ENCODE data around the gene RNF13. TPM values are rescaled to one million over a fixed set of nuclear protein-coding genes. Genes with fewer than 3 reads are reported as not detected.
A peak's percentile ranks its signal among the peaks of the same experiment; 100 is the strongest.
"Not testable (repeated sequence)": the region's sequence is repeated elsewhere in the genome, so short reads cannot be mapped to it uniquely, and the experiment has no call there.

The RNF13 gene
- total and polyA plus RNA-seq, 2 donors (not counting 1 experiment from before 2014, with no cell fraction given), result 57.4 to 81.7 TPM

GRCh38 chr3:149831321-149831720 lies 18.3 kb downstream of the RNF13 start:
- no peak for TF ChIP-seq CTCF (conservative IDR thresholded peaks at IDR 0.05 in 1 of 2, IDR thresholded peaks at IDR 0.05 in 1 of 2; ENCODE audit: low read depth in 1 of 2, low read length in 2 of 2)
- TF ChIP-seq EZH2 (IDR thresholded peaks at IDR 0.05; ENCODE audit: low read length, missing control alignments), result no peak
- H3K27ac ChIP-seq (ENCODE audit: insufficient read depth, low read length), result no peak overlapping the region
- H3K9me3 ChIP-seq (ENCODE audit: control insufficient read depth, insufficient read depth, low read depth, low read length), result no peaks in the 10 kb centered on the region
- H4K20me1 ChIP-seq (ENCODE audit: control insufficient read depth, extremely low read depth, insufficient read depth, low read length), result no peaks in the 10 kb centered on the region
- H3K36me3 ChIP-seq (ENCODE audit: control insufficient read depth, insufficient read depth, low read length), result no peaks in the 10 kb centered on the region
- H2AFZ ChIP-seq (ENCODE audit: low read length), result no peak overlapping the region
- H3K27me3 ChIP-seq (ENCODE audit: control insufficient read depth, insufficient read depth, low read length), result no peaks in the 10 kb centered on the region
- H3K4me3 ChIP-seq (replicated peaks in 1 of 4; ENCODE audit: control extremely low read depth in 1 of 4, insufficient read depth in 1 of 4, low read depth in 3 of 4, low read length in 4 of 4), result no peak overlapping the region
- no peak overlapping the region for H3K4me2 ChIP-seq (ENCODE audit: extremely low read depth, insufficient read depth, low read length)
- no peak overlapping the region for H3K9ac ChIP-seq (ENCODE audit: insufficient read depth, low read length)
- no peaks in the 10 kb centered on the region for H3K4me1 ChIP-seq (ENCODE audit: control insufficient read depth, extremely low read depth, insufficient read depth, low read length)
- DNase-seq (ENCODE audit: low read depth in 2 of 2), result no peak
- peaks cover 8% of the 10 kb centered on the region for H3K79me2 ChIP-seq (ENCODE audit: control insufficient read depth, insufficient read depth, low read length)

GRCh38 chr3:149832086-149832485 lies 19.1 kb downstream of the RNF13 start:
- Histone ChIP-seq H3K27ac (ENCODE audit: insufficient read depth, low read length) (no peak overlapping the region), H3K9me3 (ENCODE audit: control insufficient read depth, insufficient read depth, low read depth, low read length) (no peaks in the 10 kb centered on the region), H3K79me2 (ENCODE audit: control insufficient read depth, insufficient read depth, low read length) (peaks cover 8% of the 10 kb centered on the region), H2AFZ (ENCODE audit: low read length) (no peak overlapping the region), H4K20me1 (ENCODE audit: control insufficient read depth, extremely low read depth, insufficient read depth, low read length) (no peaks in the 10 kb centered on the region), H3K9ac (ENCODE audit: insufficient read depth, low read length) (no peak overlapping the region), H3K27me3 (ENCODE audit: control insufficient read depth, insufficient read depth, low read length) (no peaks in the 10 kb centered on the region), H3K4me3 (replicated peaks in 1 of 4; ENCODE audit: control extremely low read depth in 1 of 4, insufficient read depth in 1 of 4, low read depth in 3 of 4, low read length in 4 of 4) (no peak overlapping the region), H3K4me1 (ENCODE audit: control insufficient read depth, extremely low read depth, insufficient read depth, low read length) (no peaks in the 10 kb centered on the region), H3K4me2 (ENCODE audit: extremely low read depth, insufficient read depth, low read length) (no peak overlapping the region), H3K36me3 (ENCODE audit: control insufficient read depth, insufficient read depth, low read length) (no peaks in the 10 kb centered on the region)
- TF ChIP-seq CTCF (conservative IDR thresholded peaks at IDR 0.05 in 1 of 2, IDR thresholded peaks at IDR 0.05 in 1 of 2; ENCODE audit: low read depth in 1 of 2, low read length in 2 of 2), result no peak
- no peak for TF ChIP-seq EZH2 (IDR thresholded peaks at IDR 0.05; ENCODE audit: low read length, missing control alignments)
- DNase-seq (ENCODE audit: low read depth in 2 of 2), result peak in 1 of 2 donors; percentile 36

GRCh38 chr3:149833241-149833640 lies 20.2 kb downstream of the RNF13 start:
- Histone ChIP-seq H4K20me1 (ENCODE audit: control insufficient read depth, extremely low read depth, insufficient read depth, low read length) (no peaks in the 10 kb centered on the region), H3K27ac (ENCODE audit: insufficient read depth, low read length) (no peak overlapping the region), H3K4me1 (ENCODE audit: control insufficient read depth, extremely low read depth, insufficient read depth, low read length) (no peaks in the 10 kb centered on the region), H3K4me3 (replicated peaks in 1 of 4; ENCODE audit: control extremely low read depth in 1 of 4, insufficient read depth in 1 of 4, low read depth in 3 of 4, low read length in 4 of 4) (no peak overlapping the region), H3K9me3 (ENCODE audit: control insufficient read depth, insufficient read depth, low read depth, low read length) (no peaks in the 10 kb centered on the region), H3K27me3 (ENCODE audit: control insufficient read depth, insufficient read depth, low read length) (no peaks in the 10 kb centered on the region), H3K4me2 (ENCODE audit: extremely low read depth, insufficient read depth, low read length) (no peak overlapping the region), H2AFZ (ENCODE audit: low read length) (no peak overlapping the region), H3K36me3 (ENCODE audit: control insufficient read depth, insufficient read depth, low read length) (no peaks in the 10 kb centered on the region), H3K79me2 (ENCODE audit: control insufficient read depth, insufficient read depth, low read length) (peaks cover 6% of the 10 kb centered on the region), H3K9ac (ENCODE audit: insufficient read depth, low read length) (no peak overlapping the region)
- no peak for TF ChIP-seq CTCF (conservative IDR thresholded peaks at IDR 0.05 in 1 of 2, IDR thresholded peaks at IDR 0.05 in 1 of 2; ENCODE audit: low read depth in 1 of 2, low read length in 2 of 2)
- TF ChIP-seq EZH2 (IDR thresholded peaks at IDR 0.05; ENCODE audit: low read length, missing control alignments), result no peak
- DNase-seq (ENCODE audit: low read depth in 2 of 2), result no peak

GRCh38 chr3:149838491-149838890 lies 25.5 kb downstream of the RNF13 start:
- H3K4me1 ChIP-seq (ENCODE audit: control insufficient read depth, extremely low read depth, insufficient read depth, low read length); DNase-seq (ENCODE audit: low read depth in 2 of 2); H3K9ac ChIP-seq (ENCODE audit: insufficient read depth, low read length); H4K20me1 ChIP-seq (ENCODE audit: control insufficient read depth, extremely low read depth, insufficient read depth, low read length); H3K27me3 ChIP-seq (ENCODE audit: control insufficient read depth, insufficient read depth, low read length); H3K27ac ChIP-seq (ENCODE audit: insufficient read depth, low read length); H3K9me3 ChIP-seq (ENCODE audit: control insufficient read depth, insufficient read depth, low read depth, low read length); H3K79me2 ChIP-seq (ENCODE audit: control insufficient read depth, insufficient read depth, low read length); H2AFZ ChIP-seq (ENCODE audit: low read length); H3K4me2 ChIP-seq (ENCODE audit: extremely low read depth, insufficient read depth, low read length); H3K4me3 ChIP-seq (replicated peaks in 1 of 4; ENCODE audit: control extremely low read depth in 1 of 4, insufficient read depth in 1 of 4, low read depth in 3 of 4, low read length in 4 of 4); H3K36me3 ChIP-seq (ENCODE audit: control insufficient read depth, insufficient read depth, low read length): not testable (repeated sequence)

GRCh38 chr3:149839469-149839868 lies 26.5 kb downstream of the RNF13 start:
- DNase-seq (ENCODE audit: low read depth in 2 of 2), result peak in 1 of 2 donors; percentile 12
- H4K20me1 ChIP-seq (ENCODE audit: control insufficient read depth, extremely low read depth, insufficient read depth, low read length); H3K9ac ChIP-seq (ENCODE audit: insufficient read depth, low read length); H3K36me3 ChIP-seq (ENCODE audit: control insufficient read depth, insufficient read depth, low read length); H3K4me3 ChIP-seq (replicated peaks in 1 of 4; ENCODE audit: control extremely low read depth in 1 of 4, insufficient read depth in 1 of 4, low read depth in 3 of 4, low read length in 4 of 4); H3K27ac ChIP-seq (ENCODE audit: insufficient read depth, low read length); H3K4me2 ChIP-seq (ENCODE audit: extremely low read depth, insufficient read depth, low read length); H3K27me3 ChIP-seq (ENCODE audit: control insufficient read depth, insufficient read depth, low read length); H3K79me2 ChIP-seq (ENCODE audit: control insufficient read depth, insufficient read depth, low read length); H2AFZ ChIP-seq (ENCODE audit: low read length); H3K9me3 ChIP-seq (ENCODE audit: control insufficient read depth, insufficient read depth, low read depth, low read length); H3K4me1 ChIP-seq (ENCODE audit: control insufficient read depth, extremely low read depth, insufficient read depth, low read length): not testable (repeated sequence)

All from fibroblast of lung (primary cell).